Lower lobe of right lung (tissue), 2 donors: ENCODE results near the gene ADRA2C. TPM values are rescaled to one million over a fixed set of nuclear protein-coding genes. Genes with fewer than 3 reads are reported as not detected.

Experiments used
- ATAC-seq, 2 donors: fragments of 200-7000 bp; cut with Tn5 transposase; one replicate each; pipeline ENCODE4 v1.9.1; 2020 to 2022; ENCODE audit warnings: mild to moderate bottlenecking in 2 of 2, moderate library complexity in 2 of 2
- DNase-seq: peaks from one replicate; pipeline ENCODE4 v3.0.0-alpha.2; 2020
- H3K27ac ChIP-seq: fragments of 200-600 bp; one replicate; pipeline ENCODE4 v1.8.0; 2022
- H3K27me3 ChIP-seq: fragments of 200-600 bp; one replicate; pipeline ENCODE4 v1.8.0; 2022; ENCODE audit warnings: low read depth
- H3K36me3 ChIP-seq: fragments of 200-600 bp; one replicate; pipeline ENCODE4 v1.8.0; 2022; ENCODE audit warnings: mild to moderate bottlenecking
- H3K4me1 ChIP-seq: fragments of 200-600 bp; one replicate; pipeline ENCODE4 v1.8.0; 2022
- H3K4me3 ChIP-seq: fragments of 200-600 bp; one replicate; pipeline ENCODE4 v1.8.0; 2022; ENCODE audit warnings: mild to moderate bottlenecking
- H3K9me3 ChIP-seq: fragments of 200-600 bp; one replicate; pipeline ENCODE4 v1.8.0; 2022
- CTCF ChIP-seq: fragments of 200-600 bp; IDR thresholded peaks from one replicate; pipeline ENCODE4 v1.8.0; 2022; ENCODE audit warnings: antibody characterized with exemption, mild to moderate bottlenecking
- intact Hi-C: fragments of 100-400 bp; cut with DNase I; formaldehyde crosslinking; loops from one replicate; pipeline ENCODE4 v1.11.0; 2022
- total RNA-seq: library from RNA; stranded (reverse); fragmentation: NEBNext Ultra II Directional; extraction: Animal tissue kit (Norgen Biotek cat#: 25700); gene quantifications from one replicate; pipeline ENCODE4 v1.2.1, GENCODE V29; 2021
- donor health status: DM: no; HTN: yes; CAD: no; lungs with severe emphysema.

Gene ADRA2C
- total RNA-seq, 1 donor from 2014 or later, result 2.5 TPM

DNA sequence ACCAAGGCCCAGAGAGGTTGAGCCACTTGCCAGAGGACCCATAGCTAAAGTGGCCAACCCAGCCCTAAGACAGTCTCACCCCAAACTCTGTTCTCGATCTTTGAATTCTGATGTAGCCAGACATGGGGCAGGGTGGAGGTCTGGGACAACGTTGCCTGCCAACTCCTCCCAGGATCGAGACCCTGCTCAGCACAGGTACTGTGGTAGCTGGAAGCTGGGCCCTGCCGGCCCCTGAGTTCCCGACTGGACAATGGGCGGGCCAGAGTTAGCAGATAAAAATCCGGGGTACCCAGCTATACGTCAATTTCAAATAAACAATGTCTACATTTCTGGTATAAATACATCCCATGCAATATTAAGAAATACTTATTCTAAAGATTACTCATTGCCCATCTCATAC, 35.3 kb downstream of the ADRA2C start:
- H3K36me3 ChIP-seq, result no peaks in the 10 kb centered on the region
- no peaks in the 10 kb centered on the region for H3K4me1 ChIP-seq
- DNase-seq (peak; percentile 19), ATAC-seq (no peak)
- no peak overlapping the region for H3K4me3 ChIP-seq
- H3K27me3 ChIP-seq, result peaks cover 20% of the 10 kb centered on the region
- no peak overlapping the region for H3K27ac ChIP-seq
- intact Hi-C loops, result no loop called here
- TF ChIP-seq CTCF, result no peak
- no peaks in the 10 kb centered on the region for H3K9me3 ChIP-seq

GRCh38 chr4:3801931-3802550, 35.9 kb downstream of the ADRA2C start:
- TF ChIP-seq CTCF, result no peak
- Histone ChIP-seq H3K36me3 (no peaks in the 10 kb centered on the region), H3K9me3 (no peaks in the 10 kb centered on the region), H3K4me1 (no peaks in the 10 kb centered on the region), H3K4me3 (no peak overlapping the region), H3K27me3 (peaks cover 20% of the 10 kb centered on the region), H3K27ac (no peak overlapping the region)
- intact Hi-C loops, result no loop called here
- ATAC-seq (no peak), DNase-seq (peak; percentile 8)

- no peak for TF ChIP-seq CTCF
- ATAC-seq (no peak), DNase-seq (peak; percentile 34)
- no peak overlapping the region for H3K4me3 ChIP-seq
- H3K27ac ChIP-seq, result no peak overlapping the region
- no peaks in the 10 kb centered on the region for H3K9me3 ChIP-seq
- H3K36me3 ChIP-seq, result no peaks in the 10 kb centered on the region
- peaks cover 20% of the 10 kb centered on the region for H3K27me3 ChIP-seq
- intact Hi-C loops, result no loop called here
- no peaks in the 10 kb centered on the region for H3K4me1 ChIP-seq
Observed at GRCh38 chr4:3802571-3803474, 36.6 kb downstream of the ADRA2C start.

GRCh38 chr4:3803475-3803847, 37.3 kb downstream of the ADRA2C start:
- peaks cover 20% of the 10 kb centered on the region for H3K27me3 ChIP-seq
- intact Hi-C loops, result no loop called here
- H3K4me3 ChIP-seq, result no peak overlapping the region
- no peak for TF ChIP-seq CTCF
- no peak overlapping the region for H3K27ac ChIP-seq
- H3K4me1 ChIP-seq, result no peaks in the 10 kb centered on the region
- DNase-seq, result no peak
- no peaks in the 10 kb centered on the region for H3K9me3 ChIP-seq
- no peak for ATAC-seq
- H3K36me3 ChIP-seq, result no peaks in the 10 kb centered on the region

- Histone ChIP-seq H3K27me3 (peaks cover 23% of the 10 kb centered on the region), H3K27ac (no peak overlapping the region), H3K36me3 (no peaks in the 10 kb centered on the region), H3K9me3 (no peaks in the 10 kb centered on the region), H3K4me3 (no peak overlapping the region), H3K4me1 (no peaks in the 10 kb centered on the region)
- ATAC-seq (no peak), DNase-seq (peak; percentile 28)
- intact Hi-C loops, result no loop called here
- TF ChIP-seq CTCF, result no peak
Observed at GRCh38 chr4:3803946-3804345, 37.8 kb downstream of the ADRA2C start.
